Memory B cell (primary cell): ENCODE measurements around the gene MAPK8IP1.
"Not testable (repeated sequence)": the region's sequence is repeated elsewhere in the genome, so short reads cannot be mapped to it uniquely, and the experiment has no call there.

Experiments used
- ATAC-seq: fragments of 150-1000 bp; cut with Tn5 transposase; 2 replicates; pipeline ENCODE4 v1.10.0; 2021; ENCODE audit warnings: low read depth, mild to moderate bottlenecking, moderate library complexity
- DNase-seq, 2 donors: peaks; one replicate each; pipeline ENCODE4 v3.0.0; 2022; ENCODE audit warnings: low spot score in 2 of 2
- H3K27ac Mint-ChIP-seq: one replicate; pipeline ENCODE4 v1.8.0; 2022; ENCODE audit warnings: mild to moderate bottlenecking, moderate library complexity, mixed read lengths
- H3K27me3 Mint-ChIP-seq: one replicate; pipeline ENCODE4 v1.8.0; 2022; ENCODE audit warnings: mixed read lengths
- H3K36me3 Mint-ChIP-seq: one replicate; pipeline ENCODE4 v1.8.0; 2022; ENCODE audit warnings: mild to moderate bottlenecking, mixed read lengths
- H3K4me1 Mint-ChIP-seq: one replicate; pipeline ENCODE4 v1.8.0; 2022; ENCODE audit warnings: mixed read lengths
- H3K4me3 Mint-ChIP-seq: one replicate; pipeline ENCODE4 v1.8.0; 2022; ENCODE audit warnings: mild to moderate bottlenecking, moderate library complexity, mixed read lengths
- H3K9me3 Mint-ChIP-seq: one replicate; pipeline ENCODE4 v1.8.0; 2022; ENCODE audit warnings: mixed read lengths

Gene MAPK8IP1

DNA sequence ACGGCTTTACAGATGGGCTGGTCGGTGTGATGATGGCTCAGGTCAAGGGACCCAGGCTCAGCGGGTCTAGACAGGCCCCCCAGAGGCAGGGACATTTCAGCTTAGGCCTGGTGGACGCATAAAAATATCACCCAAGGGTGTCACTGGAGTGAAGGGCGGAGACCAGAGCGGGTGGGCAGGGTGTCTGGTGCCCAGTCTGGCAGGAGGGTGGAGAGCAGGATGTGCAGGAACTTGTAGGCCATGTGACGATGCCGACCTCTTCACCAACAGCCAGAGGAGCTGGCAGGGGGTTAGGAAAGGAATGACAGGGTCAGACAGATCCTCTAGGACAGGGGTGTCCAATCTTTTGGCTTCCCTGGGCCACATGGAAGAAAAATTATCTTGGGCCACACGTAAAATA, 4.5 kb downstream of the MAPK8IP1 start:
- no peak for ATAC-seq
- H3K4me3 Mint-ChIP-seq = no peak overlapping the region
- H3K36me3 Mint-ChIP-seq = peaks cover 2% of the 10 kb centered on the region
- H3K27ac Mint-ChIP-seq = no peak overlapping the region
- peaks cover 10% of the 10 kb centered on the region for H3K27me3 Mint-ChIP-seq
- no peaks in the 10 kb centered on the region for H3K9me3 Mint-ChIP-seq
- peaks cover 5% of the 10 kb centered on the region for H3K4me1 Mint-ChIP-seq
- no peak for DNase-seq

- no peak overlapping the region for H3K4me3 Mint-ChIP-seq
- DNase-seq (no peak), ATAC-seq (no peak)
- no peak overlapping the region for H3K27ac Mint-ChIP-seq
- peaks cover 2% of the 10 kb centered on the region for H3K36me3 Mint-ChIP-seq
- peaks cover 15% of the 10 kb centered on the region for H3K27me3 Mint-ChIP-seq
- H3K9me3 Mint-ChIP-seq = no peaks in the 10 kb centered on the region
- peaks cover 2% of the 10 kb centered on the region for H3K4me1 Mint-ChIP-seq
Measured at GRCh38 chr11:45890886-45891550, 5.6 kb downstream of the MAPK8IP1 start.

DNA sequence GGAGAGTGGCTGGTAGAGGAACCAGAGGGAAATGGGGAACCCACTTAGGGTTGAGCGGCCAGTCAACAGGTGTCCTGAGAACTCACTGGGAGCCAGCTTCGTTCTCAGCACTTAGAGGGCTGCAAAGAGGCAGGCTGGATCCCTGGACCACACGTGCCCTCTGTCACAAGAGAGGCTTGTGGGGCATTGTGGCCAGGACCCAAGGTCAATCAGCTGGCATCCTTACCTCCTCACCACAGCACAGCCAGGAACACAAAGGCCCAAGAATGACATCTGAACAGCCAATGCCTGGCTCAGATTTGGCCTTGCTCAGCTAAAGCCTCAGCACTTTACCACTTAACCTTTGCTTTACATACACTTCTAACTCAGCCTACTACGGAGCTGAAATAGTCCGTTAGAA, 7.4 kb downstream of the MAPK8IP1 start:
- Mint-ChIP-seq H3K9me3 (no peaks in the 10 kb centered on the region), H3K27me3 (peaks cover 15% of the 10 kb centered on the region), H3K4me3 (no peak overlapping the region), H3K36me3 (peaks cover 2% of the 10 kb centered on the region), H3K4me1 (no peaks in the 10 kb centered on the region), H3K27ac (no peak overlapping the region)
- no peak for DNase-seq
- ATAC-seq = no peak

DNA sequence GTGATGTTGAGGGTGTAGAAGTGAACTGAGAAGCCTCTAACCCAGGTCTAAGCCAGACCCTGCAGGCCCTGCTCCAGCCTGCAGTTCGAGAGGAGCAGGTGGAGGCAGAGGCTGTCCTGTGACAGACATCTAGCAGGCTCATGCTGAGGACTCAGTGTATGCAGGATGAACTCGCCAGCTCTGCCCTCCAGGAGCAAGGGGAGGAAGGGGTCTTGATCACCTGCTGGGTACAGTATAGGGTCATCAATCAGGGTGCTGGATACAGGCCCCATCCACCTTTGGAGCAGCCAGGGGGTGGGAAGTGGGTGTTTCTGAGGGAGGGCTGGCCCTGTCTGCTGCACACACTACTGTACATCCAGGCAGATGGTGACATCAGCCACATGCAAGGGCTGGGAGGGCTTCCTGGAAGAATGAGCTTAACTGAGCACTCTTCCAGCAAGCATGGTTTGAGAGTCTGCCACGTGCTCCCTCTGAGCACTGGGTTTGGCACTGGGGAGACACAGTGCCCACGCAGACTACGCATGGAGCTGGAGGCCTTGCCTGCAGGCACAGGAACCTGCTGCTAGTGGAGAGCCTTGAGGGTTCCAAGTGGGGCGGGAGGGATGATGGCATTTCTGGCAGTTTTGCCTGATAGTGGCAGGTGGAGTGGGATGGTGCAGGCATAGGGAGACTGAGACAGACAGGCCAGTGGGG, 9.2 kb downstream of the MAPK8IP1 start:
- H3K36me3 Mint-ChIP-seq = peaks cover 2% of the 10 kb centered on the region
- H3K4me1 Mint-ChIP-seq = peaks cover 2% of the 10 kb centered on the region
- H3K9me3 Mint-ChIP-seq = no peaks in the 10 kb centered on the region
- no peak for DNase-seq
- H3K27me3 Mint-ChIP-seq = peaks cover 17% of the 10 kb centered on the region
- no peak overlapping the region for H3K27ac Mint-ChIP-seq
- ATAC-seq = no peak
- no peak overlapping the region for H3K4me3 Mint-ChIP-seq

- Mint-ChIP-seq H3K27me3 (peaks cover 18% of the 10 kb centered on the region), H3K4me1 (peaks cover 6% of the 10 kb centered on the region), H3K4me3 (no peak overlapping the region), H3K27ac (no peak overlapping the region), H3K9me3 (no peaks in the 10 kb centered on the region), H3K36me3 (no peaks in the 10 kb centered on the region)
- no peak for ATAC-seq
- DNase-seq = no peak
Measured at GRCh38 chr11:45895553-45896259, 10.3 kb downstream of the MAPK8IP1 start.

GRCh38 chr11:45896422-45896984, 11.1 kb downstream of the MAPK8IP1 start:
- Mint-ChIP-seq H3K27me3 (peaks cover 19% of the 10 kb centered on the region), H3K4me1 (peaks cover 6% of the 10 kb centered on the region), H3K36me3 (no peaks in the 10 kb centered on the region), H3K4me3 (no peak overlapping the region), H3K27ac (no peak overlapping the region), H3K9me3 (no peaks in the 10 kb centered on the region)
- ATAC-seq (no peak), DNase-seq (no peak)

- H3K4me1 Mint-ChIP-seq = peaks cover 8% of the 10 kb centered on the region
- no peak overlapping the region for H3K27ac Mint-ChIP-seq
- H3K36me3 Mint-ChIP-seq = no peaks in the 10 kb centered on the region
- DNase-seq (no peak), ATAC-seq (no peak)
- peaks cover 19% of the 10 kb centered on the region for H3K27me3 Mint-ChIP-seq
- H3K4me3 Mint-ChIP-seq = no peak overlapping the region
- no peaks in the 10 kb centered on the region for H3K9me3 Mint-ChIP-seq
Measured at GRCh38 chr11:45897556-45897955, 12.1 kb downstream of the MAPK8IP1 start.

GRCh38 chr11:45899086-45899447, 13.6 kb downstream of the MAPK8IP1 start:
- no peaks in the 10 kb centered on the region for H3K36me3 Mint-ChIP-seq
- DNase-seq (no peak), ATAC-seq (no peak)
- H3K9me3 Mint-ChIP-seq = no peaks in the 10 kb centered on the region
- H3K4me1 Mint-ChIP-seq = peaks cover 8% of the 10 kb centered on the region
- H3K4me3 Mint-ChIP-seq = peak overlapping the region; percentile 79
- H3K27ac Mint-ChIP-seq = peak overlapping the region; percentile 92
- peaks cover 15% of the 10 kb centered on the region for H3K27me3 Mint-ChIP-seq

DNA sequence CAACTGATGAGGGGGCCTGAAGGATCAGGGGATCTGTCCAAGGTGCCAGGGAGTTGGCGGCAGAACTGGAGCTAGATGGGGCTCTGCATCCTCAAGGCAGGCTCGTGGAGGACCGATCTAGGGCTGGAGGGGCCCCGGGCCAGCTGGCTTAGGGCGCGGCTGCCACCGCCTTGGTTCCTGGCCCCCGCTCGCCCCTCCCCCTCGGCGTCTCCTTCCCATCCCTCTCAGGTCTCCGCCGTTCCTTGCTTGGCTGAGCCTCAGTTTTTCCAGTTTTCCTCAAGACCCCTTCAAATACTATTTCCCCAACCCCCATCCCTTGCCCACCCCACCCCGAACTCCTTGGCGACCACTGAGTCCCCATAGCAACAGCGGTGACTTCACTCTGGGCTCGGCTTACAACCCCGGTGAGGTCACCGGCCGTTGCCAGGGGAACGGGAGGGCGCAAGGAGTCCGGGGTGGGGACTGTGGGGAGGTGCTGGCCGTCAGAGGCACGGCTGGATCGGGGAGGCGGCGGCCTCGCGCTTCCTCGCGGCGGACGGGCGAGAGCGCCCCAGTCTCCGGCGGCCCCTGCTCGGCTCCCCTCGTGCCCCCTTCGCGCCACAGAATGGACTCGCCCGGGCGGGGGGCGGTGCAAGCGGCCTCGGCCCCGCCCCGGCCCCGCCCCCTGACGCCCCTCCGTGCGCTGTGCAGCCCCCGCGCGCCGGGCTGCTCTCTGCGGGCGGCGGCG, 14.2 kb downstream of the MAPK8IP1 start:
- DNase-seq = peak; percentile 75 to 77
- Mint-ChIP-seq H3K4me3 (peak overlapping the region; percentile 79), H3K27me3 (peaks cover 14% of the 10 kb centered on the region), H3K9me3 (no peaks in the 10 kb centered on the region), H3K4me1 (peaks cover 8% of the 10 kb centered on the region), H3K36me3 (no peaks in the 10 kb centered on the region), H3K27ac (peak overlapping the region; percentile 92)
- peak; percentile 87 for ATAC-seq

DNA sequence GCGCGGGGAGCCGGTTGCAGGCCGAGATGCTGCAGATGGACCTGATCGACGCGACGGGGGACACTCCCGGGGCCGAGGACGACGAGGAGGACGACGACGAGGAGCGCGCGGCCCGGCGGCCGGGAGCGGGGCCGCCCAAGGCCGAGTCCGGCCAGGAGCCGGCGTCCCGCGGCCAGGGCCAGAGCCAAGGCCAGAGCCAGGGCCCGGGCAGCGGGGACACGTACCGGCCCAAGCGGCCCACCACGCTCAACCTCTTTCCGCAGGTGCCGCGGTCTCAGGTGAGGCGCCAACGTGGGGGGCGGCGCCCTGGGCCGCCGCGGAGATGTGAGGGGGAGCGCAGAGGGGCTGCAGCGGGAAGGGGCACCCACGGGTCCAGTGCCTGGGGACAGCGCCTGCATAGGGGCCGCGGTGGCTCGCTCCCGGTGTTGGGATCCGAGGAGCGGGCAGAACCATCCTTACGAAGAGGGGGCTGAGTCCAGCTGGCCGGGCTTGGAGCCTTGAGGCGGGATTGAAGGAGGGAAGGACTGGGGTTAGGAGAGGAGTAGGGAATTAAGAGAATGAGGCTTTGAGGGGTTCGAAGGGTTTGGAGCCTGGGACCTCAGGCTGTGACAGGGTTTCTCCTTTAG, 14.8 kb downstream of the MAPK8IP1 start:
- not testable (repeated sequence) for H3K36me3 Mint-ChIP-seq, ATAC-seq, DNase-seq, H3K27me3 Mint-ChIP-seq, H3K9me3 Mint-ChIP-seq, H3K4me1 Mint-ChIP-seq
- Mint-ChIP-seq H3K27ac (peak overlapping the region; percentile 92), H3K4me3 (peak overlapping the region; percentile 79)

DNA sequence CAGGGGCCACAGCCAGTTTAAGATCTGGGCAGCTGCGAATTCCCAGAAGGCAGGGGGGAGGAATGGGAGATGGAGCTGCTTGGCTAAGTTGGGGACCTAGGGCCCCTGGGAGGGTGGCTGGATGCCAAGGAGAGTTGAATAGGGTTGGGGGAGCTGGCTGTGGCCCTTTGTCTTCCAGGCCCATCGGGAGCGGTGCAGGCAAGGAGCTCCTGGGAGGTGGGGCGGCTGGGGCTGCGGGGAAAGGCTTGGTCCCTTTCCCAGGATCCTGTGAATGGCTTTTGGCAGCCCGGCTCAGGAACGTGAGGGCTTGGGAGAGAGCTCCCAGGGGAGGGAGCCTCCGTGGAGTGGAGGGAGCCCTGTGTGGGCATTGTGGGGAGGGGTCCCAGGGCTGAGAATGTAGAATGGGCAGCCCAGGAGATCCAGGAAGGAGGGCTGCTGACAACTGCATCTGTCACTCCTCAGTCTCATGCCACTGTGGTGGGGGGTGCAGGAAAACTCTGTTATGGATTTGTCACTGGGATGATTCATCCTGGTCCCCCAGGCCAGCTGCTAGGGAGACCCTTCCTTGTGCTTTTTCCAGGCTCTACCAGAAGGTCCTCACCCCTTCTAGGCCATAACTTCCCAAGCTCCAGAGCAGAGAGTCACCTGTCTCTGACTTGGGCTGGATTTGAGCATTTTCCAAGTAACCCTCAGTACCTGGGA, 15.6 kb downstream of the MAPK8IP1 start:
- peaks cover 8% of the 10 kb centered on the region for H3K4me1 Mint-ChIP-seq
- H3K36me3 Mint-ChIP-seq = no peaks in the 10 kb centered on the region
- DNase-seq = no peak
- H3K9me3 Mint-ChIP-seq = no peaks in the 10 kb centered on the region
- H3K27me3 Mint-ChIP-seq = peaks cover 6% of the 10 kb centered on the region
- H3K4me3 Mint-ChIP-seq = peak overlapping the region; percentile 50
- H3K27ac Mint-ChIP-seq = no peak overlapping the region
- ATAC-seq = no peak

DNA sequence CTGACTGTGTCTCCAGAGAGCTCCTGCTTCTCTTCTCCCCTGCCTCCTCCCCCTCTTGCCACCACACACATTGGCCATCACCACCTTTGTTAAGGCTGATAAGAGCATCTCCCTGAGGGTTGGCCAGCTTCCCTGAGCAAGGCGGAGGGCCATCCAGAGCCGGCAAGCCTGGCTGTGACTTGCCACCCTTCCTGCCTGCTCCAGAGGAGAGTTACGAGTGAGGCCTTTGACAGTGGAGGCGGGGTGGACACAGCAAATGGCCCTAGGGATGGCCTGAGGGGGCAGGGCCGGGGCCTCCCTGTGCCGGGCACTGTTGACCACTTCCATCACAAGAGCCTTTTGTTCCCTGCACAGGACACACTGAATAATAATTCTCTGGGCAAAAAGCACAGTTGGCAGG, 16.2 kb downstream of the MAPK8IP1 start:
- Mint-ChIP-seq H3K36me3 (no peaks in the 10 kb centered on the region), H3K4me3 (no peak overlapping the region), H3K9me3 (no peaks in the 10 kb centered on the region), H3K4me1 (peaks cover 11% of the 10 kb centered on the region), H3K27me3 (peaks cover 6% of the 10 kb centered on the region), H3K27ac (no peak overlapping the region)
- DNase-seq = no peak
- ATAC-seq = no peak
